Thymus (tissue), 11 donors: ENCODE results near the gene CLDN19. TPM values are rescaled to one million over a fixed set of nuclear protein-coding genes. Genes with fewer than 3 reads are reported as not detected.

Source experiments
- DNase-seq, 9 donors: peaks; one replicate each; pipeline ENCODE4 v3.0.0-alpha.2; 2013; ENCODE audit warnings: low spot score in 9 of 9, low read depth in 6 of 9, missing footprints in 1 of 9
- H3K27ac ChIP-seq, 2 donors: one replicate each; pipeline ENCODE4 v1.5.1; 2013; ENCODE audit warnings: control low read depth in 1 of 2, low read depth in 1 of 2, low read length in 1 of 2, mild to moderate bottlenecking in 1 of 2, moderate library complexity in 1 of 2
- H3K27me3 ChIP-seq, 2 donors: one replicate each; pipeline ENCODE4 v1.5.1; 2013; ENCODE audit warnings: low read length in 1 of 2; ENCODE audit not compliant: control insufficient read depth in 2 of 2, insufficient read depth in 1 of 2
- H3K36me3 ChIP-seq, 2 donors: one replicate each; pipeline ENCODE4 v1.5.1; 2013; ENCODE audit warnings: low read length in 1 of 2, mild to moderate bottlenecking in 1 of 2, moderate library complexity in 1 of 2; ENCODE audit not compliant: control insufficient read depth in 2 of 2, insufficient read depth in 2 of 2
- H3K4me1 ChIP-seq, 2 donors: one replicate each; pipeline ENCODE4 v1.5.1; 2013; ENCODE audit warnings: low read length in 2 of 2; ENCODE audit not compliant: control insufficient read depth in 2 of 2, insufficient read depth in 2 of 2
- H3K4me3 ChIP-seq, 2 donors: one replicate each; pipeline ENCODE4 v1.5.1; 2013; ENCODE audit warnings: low read length in 2 of 2, control low read depth in 1 of 2, mild to moderate bottlenecking in 1 of 2
- H3K9me3 ChIP-seq, 2 donors: one replicate each; pipeline ENCODE4 v1.5.1; 2013; ENCODE audit warnings: low read length in 1 of 2, mild to moderate bottlenecking in 1 of 2; ENCODE audit not compliant: control insufficient read depth in 2 of 2, insufficient read depth in 1 of 2
- WGBS: extraction: QIAGEN DNeasy Blood & Tissue Kit; methylation state at CpG from one replicate; pipeline ENCODE4 v1.1.7; 2013; 5-methylcytosine and 5-hydroxymethylcytosine counted together
- polyA plus RNA-seq: library from polyadenylated mRNA; stranded (reverse); fragments of 200-250 nt; gene quantifications from one replicate; pipeline ENCODE4 v1.2.3, GENCODE V29; 2013
- total RNA-seq: library from RNA; stranded (reverse); fragments of 120-200 nt; gene quantifications from one replicate; pipeline ENCODE4 v1.2.4, GENCODE V29; 2013
- donor health status: healthy.

CLDN19 gene
- total and polyA plus RNA-seq, 2 donors: 0.62 to 2.2 TPM

GRCh38 chr1:42745851-42746250, 5.8 kb upstream of the CLDN19 start:
- 96% methylated on average over 8 of the region's 8 CpGs for WGBS
- no peak overlapping the region for H3K27ac ChIP-seq

GRCh38 chr1:42744148-42744413, 4.0 kb upstream of the CLDN19 start:
- no peak overlapping the region for H3K4me3 ChIP-seq
- H3K4me1 ChIP-seq: peaks cover 0 to 12% of the 10 kb centered on the region in 2 donors
- H3K36me3 ChIP-seq: peaks cover 33 to 35% of the 10 kb centered on the region in 2 donors
- WGBS: over 99% methylated on average over 9 of the region's 9 CpGs
- no peaks in the 10 kb centered on the region for H3K9me3 ChIP-seq
- H3K27me3 ChIP-seq: no peaks in the 10 kb centered on the region
- H3K27ac ChIP-seq: no peak overlapping the region
- no peak for DNase-seq

More at GRCh38 chr1:42745851-42746250, 5.8 kb upstream of the CLDN19 start:
- no peaks in the 10 kb centered on the region for H3K9me3 ChIP-seq
- peaks cover 0 to 10% of the 10 kb centered on the region in 2 donors for H3K4me1 ChIP-seq
- no peak for DNase-seq
- no peaks in the 10 kb centered on the region for H3K27me3 ChIP-seq
- peaks cover 46 to 47% of the 10 kb centered on the region in 2 donors for H3K36me3 ChIP-seq
- no peak overlapping the region for H3K4me3 ChIP-seq

GRCh38 chr1:42743317-42744147, 3.5 kb upstream of the CLDN19 start:
- Histone ChIP-seq H3K27ac (peak overlapping the region in 1 of 2 donors; percentile 33), H3K27me3 (no peaks in the 10 kb centered on the region), H3K4me3 (no peak overlapping the region), H3K4me1 (peaks cover 0 to 12% of the 10 kb centered on the region in 2 donors), H3K36me3 (peaks cover 28 to 30% of the 10 kb centered on the region in 2 donors), H3K9me3 (no peaks in the 10 kb centered on the region)
- peak in 1 of 9 donors; percentile 3 for DNase-seq
- WGBS: 87% methylated on average over 21 of the region's 21 CpGs

- peaks cover 0 to 12% of the 10 kb centered on the region in 2 donors for H3K4me1 ChIP-seq
- no peak overlapping the region for H3K4me3 ChIP-seq
- H3K27ac ChIP-seq: no peak overlapping the region
- no peak for DNase-seq
- H3K36me3 ChIP-seq: peaks cover 20 to 22% of the 10 kb centered on the region in 2 donors
- WGBS: 95% methylated on average over 9 of the region's 9 CpGs
- H3K9me3 ChIP-seq: no peaks in the 10 kb centered on the region
- H3K27me3 ChIP-seq: no peaks in the 10 kb centered on the region
Measured at GRCh38 chr1:42742617-42743316, 2.7 kb upstream of the CLDN19 start.

GRCh38 chr1:42742141-42742540, 2.1 kb upstream of the CLDN19 start:
- Histone ChIP-seq H3K27ac (peak overlapping the region in 1 of 2 donors; percentile 8), H3K4me3 (no peak overlapping the region), H3K36me3 (peaks cover 15 to 19% of the 10 kb centered on the region in 2 donors), H3K27me3 (no peaks in the 10 kb centered on the region), H3K4me1 (peaks cover 0 to 15% of the 10 kb centered on the region in 2 donors), H3K9me3 (no peaks in the 10 kb centered on the region)
- DNase-seq: no peak
- over 99% methylated on average over 8 of the region's 8 CpGs for WGBS

GRCh38 chr1:42741706-42742105, 1.7 kb upstream of the CLDN19 start:
- 91% methylated on average over 4 of the region's 4 CpGs for WGBS
- Histone ChIP-seq H3K9me3 (no peaks in the 10 kb centered on the region), H3K27me3 (no peaks in the 10 kb centered on the region), H3K4me1 (peaks cover 0 to 15% of the 10 kb centered on the region in 2 donors), H3K4me3 (no peak overlapping the region), H3K27ac (no peak overlapping the region), H3K36me3 (peaks cover 11 to 14% of the 10 kb centered on the region in 2 donors)
- no peak for DNase-seq

- H3K4me1 ChIP-seq: peaks cover 0 to 15% of the 10 kb centered on the region in 2 donors
- no peaks in the 10 kb centered on the region for H3K27me3 ChIP-seq
- no peak overlapping the region for H3K27ac ChIP-seq
- no peak for DNase-seq
- no peak overlapping the region for H3K4me3 ChIP-seq
- WGBS: 98% methylated on average over 19 of the region's 19 CpGs
- peaks cover 4 to 7% of the 10 kb centered on the region in 2 donors for H3K36me3 ChIP-seq
- no peaks in the 10 kb centered on the region for H3K9me3 ChIP-seq
Measured at GRCh38 chr1:42740851-42741580, 980 bp upstream of the CLDN19 start.

GRCh38 chr1:42738678-42739226, 1.3 kb downstream of the CLDN19 start:
- Histone ChIP-seq H3K4me3 (no peak overlapping the region), H3K36me3 (no peaks in the 10 kb centered on the region), H3K27ac (no peak overlapping the region), H3K4me1 (peaks cover 0 to 15% of the 10 kb centered on the region in 2 donors), H3K9me3 (no peaks in the 10 kb centered on the region), H3K27me3 (no peaks in the 10 kb centered on the region)
- DNase-seq: no peak
- WGBS: 96% methylated on average over 8 of the region's 8 CpGs
